ENCODE data around the gene IER5.

GRCh38 chr1:181079382-181079781 lies 9.1 kb upstream of the IER5 start:
- TF ChIP-seq ZNF232 (CRISPR knock-in tag; IDR thresholded peaks at IDR 0.05) (no peak), MLX (CRISPR knock-in tag; IDR thresholded peaks at IDR 0.05) (no peak), CTCF (IDR thresholded peaks at IDR 0.05) (no peak), ARID4B (CRISPR knock-in tag; IDR thresholded peaks at IDR 0.05; ENCODE audit: borderline replicate concordance) (no peak), RELA (CRISPR knock-in tag; IDR thresholded peaks at IDR 0.05; ENCODE audit: borderline replicate concordance) (no peak)
- TF ChIP-seq, protein P1, sequence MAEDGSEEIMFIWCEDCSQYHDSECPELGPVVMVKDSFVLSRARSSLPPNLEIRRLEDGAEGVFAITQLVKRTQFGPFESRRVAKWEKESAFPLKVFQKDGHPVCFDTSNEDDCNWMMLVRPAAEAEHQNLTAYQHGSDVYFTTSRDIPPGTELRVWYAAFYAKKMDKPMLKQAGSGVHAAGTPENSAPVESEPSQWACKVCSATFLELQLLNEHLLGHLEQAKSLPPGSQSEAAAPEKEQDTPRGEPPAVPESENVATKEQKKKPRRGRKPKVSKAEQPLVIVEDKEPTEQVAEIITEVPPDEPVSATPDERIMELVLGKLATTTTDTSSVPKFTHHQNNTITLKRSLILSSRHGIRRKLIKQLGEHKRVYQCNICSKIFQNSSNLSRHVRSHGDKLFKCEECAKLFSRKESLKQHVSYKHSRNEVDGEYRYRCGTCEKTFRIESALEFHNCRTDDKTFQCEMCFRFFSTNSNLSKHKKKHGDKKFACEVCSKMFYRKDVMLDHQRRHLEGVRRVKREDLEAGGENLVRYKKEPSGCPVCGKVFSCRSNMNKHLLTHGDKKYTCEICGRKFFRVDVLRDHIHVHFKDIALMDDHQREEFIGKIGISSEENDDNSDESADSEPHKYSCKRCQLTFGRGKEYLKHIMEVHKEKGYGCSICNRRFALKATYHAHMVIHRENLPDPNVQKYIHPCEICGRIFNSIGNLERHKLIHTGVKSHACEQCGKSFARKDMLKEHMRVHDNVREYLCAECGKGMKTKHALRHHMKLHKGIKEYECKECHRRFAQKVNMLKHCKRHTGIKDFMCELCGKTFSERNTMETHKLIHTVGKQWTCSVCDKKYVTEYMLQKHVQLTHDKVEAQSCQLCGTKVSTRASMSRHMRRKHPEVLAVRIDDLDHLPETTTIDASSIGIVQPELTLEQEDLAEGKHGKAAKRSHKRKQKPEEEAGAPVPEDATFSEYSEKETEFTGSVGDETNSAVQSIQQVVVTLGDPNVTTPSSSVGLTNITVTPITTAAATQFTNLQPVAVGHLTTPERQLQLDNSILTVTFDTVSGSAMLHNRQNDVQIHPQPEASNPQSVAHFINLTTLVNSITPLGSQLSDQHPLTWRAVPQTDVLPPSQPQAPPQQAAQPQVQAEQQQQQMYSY (CRISPR knock-in tag; IDR thresholded peaks at IDR 0.05), result no peak
